ENCODE results near the gene HRCT1. TPM values are rescaled to one million over a fixed set of nuclear protein-coding genes. Genes with fewer than 3 reads are reported as not detected.

Gene HRCT1
- polyA plus RNA-seq, 1 donor from 2014 or later, result not detected

DNA sequence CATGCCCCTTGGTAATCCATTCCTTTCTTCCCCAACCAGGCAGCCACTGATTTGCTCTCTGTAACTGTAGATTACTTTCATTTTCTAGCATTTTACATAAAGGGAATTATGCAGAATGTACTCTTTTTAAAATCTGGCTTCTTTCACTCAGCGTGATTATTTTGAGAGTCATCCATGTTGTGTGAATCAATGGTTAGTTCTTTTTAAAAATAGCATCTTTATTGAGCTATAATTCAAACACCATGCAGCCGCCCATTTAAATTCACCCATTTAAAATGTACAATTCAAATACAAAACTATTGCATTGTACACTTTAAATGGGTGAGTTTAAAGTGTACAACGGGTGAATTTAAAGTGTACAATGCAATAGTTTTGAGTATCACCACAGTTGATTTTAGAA, 33.5 kb upstream of the HRCT1 start:
- H2AFZ ChIP-seq (ENCODE audit: low read depth, low read length), result no peak overlapping the region
- H3K4me3 ChIP-seq (ENCODE audit: low read length), result no peak overlapping the region
- no peaks in the 10 kb centered on the region for H4K20me1 ChIP-seq (ENCODE audit: insufficient read depth)
- no peaks in the 10 kb centered on the region for H3K9me2 ChIP-seq (ENCODE audit: insufficient read depth, low read length)
- no peaks in the 10 kb centered on the region for H3K36me3 ChIP-seq (ENCODE audit: insufficient read depth, low read length)
- H3K27ac ChIP-seq (ENCODE audit: low read length), result no peak overlapping the region
- no peaks in the 10 kb centered on the region for H3K9me3 ChIP-seq (ENCODE audit: low read length)
- H3K9ac ChIP-seq (ENCODE audit: low read length), result no peak overlapping the region
- no peak overlapping the region for H3K4me2 ChIP-seq (ENCODE audit: low read length)
- TF ChIP-seq, protein P1, sequence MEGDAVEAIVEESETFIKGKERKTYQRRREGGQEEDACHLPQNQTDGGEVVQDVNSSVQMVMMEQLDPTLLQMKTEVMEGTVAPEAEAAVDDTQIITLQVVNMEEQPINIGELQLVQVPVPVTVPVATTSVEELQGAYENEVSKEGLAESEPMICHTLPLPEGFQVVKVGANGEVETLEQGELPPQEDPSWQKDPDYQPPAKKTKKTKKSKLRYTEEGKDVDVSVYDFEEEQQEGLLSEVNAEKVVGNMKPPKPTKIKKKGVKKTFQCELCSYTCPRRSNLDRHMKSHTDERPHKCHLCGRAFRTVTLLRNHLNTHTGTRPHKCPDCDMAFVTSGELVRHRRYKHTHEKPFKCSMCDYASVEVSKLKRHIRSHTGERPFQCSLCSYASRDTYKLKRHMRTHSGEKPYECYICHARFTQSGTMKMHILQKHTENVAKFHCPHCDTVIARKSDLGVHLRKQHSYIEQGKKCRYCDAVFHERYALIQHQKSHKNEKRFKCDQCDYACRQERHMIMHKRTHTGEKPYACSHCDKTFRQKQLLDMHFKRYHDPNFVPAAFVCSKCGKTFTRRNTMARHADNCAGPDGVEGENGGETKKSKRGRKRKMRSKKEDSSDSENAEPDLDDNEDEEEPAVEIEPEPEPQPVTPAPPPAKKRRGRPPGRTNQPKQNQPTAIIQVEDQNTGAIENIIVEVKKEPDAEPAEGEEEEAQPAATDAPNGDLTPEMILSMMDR (IDR thresholded peaks at IDR 0.05; ENCODE audit: poor library complexity, severe bottlenecking), result no peak
- TF ChIP-seq RAD21 (conservative IDR thresholded peaks at IDR 0.05), result no peak
- no peak for TF ChIP-seq EP300 (conservative IDR thresholded peaks at IDR 0.05; ENCODE audit: poor library complexity, severe bottlenecking)
- no peaks in the 10 kb centered on the region for H3F3A ChIP-seq (ENCODE audit: insufficient read depth, low read length, poor library complexity, severe bottlenecking)
- no peaks in the 10 kb centered on the region for H3K79me2 ChIP-seq (replicated peaks; ENCODE audit: insufficient read depth, low read length)
- H3K27me3 ChIP-seq (ENCODE audit: insufficient read depth, low read depth, low read length), result no peaks in the 10 kb centered on the region

DNA sequence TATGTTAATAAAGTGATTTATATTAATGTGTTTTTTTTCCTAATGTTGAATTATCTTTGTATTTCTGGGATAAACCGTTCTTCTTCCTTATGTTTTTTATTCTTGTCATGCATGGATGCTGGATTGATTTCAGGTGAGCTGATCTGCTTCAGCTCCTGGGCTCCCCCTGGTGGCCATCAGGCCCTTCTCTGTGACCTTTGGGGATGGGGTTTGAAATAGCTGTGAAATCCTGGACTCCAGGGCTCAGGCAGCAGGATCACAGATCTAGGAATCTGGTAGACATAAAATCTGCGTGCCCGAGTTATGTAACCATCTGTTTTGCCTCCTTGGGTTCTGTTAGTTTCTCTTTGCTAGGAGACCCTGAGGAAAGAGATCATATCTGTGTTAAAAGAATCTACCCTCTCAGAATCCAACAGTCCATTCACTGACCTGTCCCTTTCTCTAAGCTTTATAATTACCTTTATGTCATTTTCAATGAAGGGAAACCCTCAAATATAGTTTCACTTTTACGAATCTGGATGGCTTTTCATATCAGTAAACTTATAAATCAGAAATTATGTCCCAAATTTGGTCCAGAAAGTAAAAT, 23.6 kb upstream of the HRCT1 start:
- H3K27ac ChIP-seq (ENCODE audit: low read length), result no peak overlapping the region
- H3K36me3 ChIP-seq (ENCODE audit: insufficient read depth, low read length), result no peaks in the 10 kb centered on the region
- H3K4me3 ChIP-seq (ENCODE audit: low read length), result no peak overlapping the region
- no peaks in the 10 kb centered on the region for H3K9me3 ChIP-seq (ENCODE audit: low read length)
- no peak overlapping the region for H2AFZ ChIP-seq (ENCODE audit: low read depth, low read length)
- no peaks in the 10 kb centered on the region for H3F3A ChIP-seq (ENCODE audit: insufficient read depth, low read length, poor library complexity, severe bottlenecking)
- H3K27me3 ChIP-seq (ENCODE audit: insufficient read depth, low read depth, low read length), result no peaks in the 10 kb centered on the region
- H3K9me2 ChIP-seq (ENCODE audit: insufficient read depth, low read length), result no peaks in the 10 kb centered on the region
- H3K9ac ChIP-seq (ENCODE audit: low read length), result no peak overlapping the region
- H3K4me2 ChIP-seq (ENCODE audit: low read length), result no peak overlapping the region
- TF ChIP-seq RAD21 (conservative IDR thresholded peaks at IDR 0.05) (peak; percentile 84), SMC3 (conservative IDR thresholded peaks at IDR 0.05; ENCODE audit: poor library complexity) (peak; percentile 95), POLR2AphosphoS5 (IDR thresholded peaks at IDR 0.05) (no peak)
- TF ChIP-seq, protein P1 (IDR thresholded peaks at IDR 0.05; ENCODE audit: poor library complexity, severe bottlenecking), result peak; percentile 89
- H3K79me2 ChIP-seq (replicated peaks; ENCODE audit: insufficient read depth, low read length), result no peaks in the 10 kb centered on the region
- H4K20me1 ChIP-seq (ENCODE audit: insufficient read depth), result no peaks in the 10 kb centered on the region

DNA sequence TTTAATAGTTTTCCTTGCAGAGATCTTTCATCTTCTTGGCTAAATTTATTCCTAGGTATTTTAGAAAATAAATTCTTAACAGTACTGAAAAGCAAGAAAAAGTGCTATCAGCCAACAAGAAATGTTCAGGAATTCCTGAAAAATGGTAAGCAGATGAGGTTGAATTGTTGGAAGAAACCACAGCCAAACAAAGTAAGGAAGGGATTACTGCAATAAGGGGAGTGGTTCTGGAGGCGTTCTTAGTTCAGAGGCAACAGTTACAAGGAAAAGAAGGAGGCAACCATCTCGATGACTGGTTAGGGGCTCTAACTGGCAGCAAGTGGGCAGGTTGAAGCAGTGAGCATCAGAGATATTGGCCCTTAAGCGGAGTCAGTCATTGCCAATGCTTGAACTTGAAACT, 23.0 kb upstream of the HRCT1 start:
- Histone ChIP-seq H4K20me1 (ENCODE audit: insufficient read depth) (no peaks in the 10 kb centered on the region), H3K36me3 (ENCODE audit: insufficient read depth, low read length) (no peaks in the 10 kb centered on the region), H3K27me3 (ENCODE audit: insufficient read depth, low read depth, low read length) (no peaks in the 10 kb centered on the region), H3K79me2 (replicated peaks; ENCODE audit: insufficient read depth, low read length) (no peaks in the 10 kb centered on the region), H3K4me2 (ENCODE audit: low read length) (no peak overlapping the region), H3K4me3 (ENCODE audit: low read length) (no peak overlapping the region), H3F3A (ENCODE audit: insufficient read depth, low read length, poor library complexity, severe bottlenecking) (no peaks in the 10 kb centered on the region), H3K9me2 (ENCODE audit: insufficient read depth, low read length) (no peaks in the 10 kb centered on the region), H3K9me3 (ENCODE audit: low read length) (no peaks in the 10 kb centered on the region), H3K27ac (ENCODE audit: low read length) (no peak overlapping the region), H3K9ac (ENCODE audit: low read length) (no peak overlapping the region), H2AFZ (ENCODE audit: low read depth, low read length) (no peak overlapping the region)
- TF ChIP-seq, protein P1 (IDR thresholded peaks at IDR 0.05; ENCODE audit: poor library complexity, severe bottlenecking), result no peak
- TF ChIP-seq MXI1 (conservative IDR thresholded peaks at IDR 0.05; ENCODE audit: poor library complexity, severe bottlenecking) (no peak), EZH2 (IDR thresholded peaks at IDR 0.05; ENCODE audit: borderline replicate concordance, insufficient read depth, low read length, poor library complexity, severe bottlenecking) (no peak), POLR2AphosphoS5 (IDR thresholded peaks at IDR 0.05) (no peak), EP300 (conservative IDR thresholded peaks at IDR 0.05; ENCODE audit: poor library complexity, severe bottlenecking) (no peak)
- TF ChIP-seq, protein P2, sequence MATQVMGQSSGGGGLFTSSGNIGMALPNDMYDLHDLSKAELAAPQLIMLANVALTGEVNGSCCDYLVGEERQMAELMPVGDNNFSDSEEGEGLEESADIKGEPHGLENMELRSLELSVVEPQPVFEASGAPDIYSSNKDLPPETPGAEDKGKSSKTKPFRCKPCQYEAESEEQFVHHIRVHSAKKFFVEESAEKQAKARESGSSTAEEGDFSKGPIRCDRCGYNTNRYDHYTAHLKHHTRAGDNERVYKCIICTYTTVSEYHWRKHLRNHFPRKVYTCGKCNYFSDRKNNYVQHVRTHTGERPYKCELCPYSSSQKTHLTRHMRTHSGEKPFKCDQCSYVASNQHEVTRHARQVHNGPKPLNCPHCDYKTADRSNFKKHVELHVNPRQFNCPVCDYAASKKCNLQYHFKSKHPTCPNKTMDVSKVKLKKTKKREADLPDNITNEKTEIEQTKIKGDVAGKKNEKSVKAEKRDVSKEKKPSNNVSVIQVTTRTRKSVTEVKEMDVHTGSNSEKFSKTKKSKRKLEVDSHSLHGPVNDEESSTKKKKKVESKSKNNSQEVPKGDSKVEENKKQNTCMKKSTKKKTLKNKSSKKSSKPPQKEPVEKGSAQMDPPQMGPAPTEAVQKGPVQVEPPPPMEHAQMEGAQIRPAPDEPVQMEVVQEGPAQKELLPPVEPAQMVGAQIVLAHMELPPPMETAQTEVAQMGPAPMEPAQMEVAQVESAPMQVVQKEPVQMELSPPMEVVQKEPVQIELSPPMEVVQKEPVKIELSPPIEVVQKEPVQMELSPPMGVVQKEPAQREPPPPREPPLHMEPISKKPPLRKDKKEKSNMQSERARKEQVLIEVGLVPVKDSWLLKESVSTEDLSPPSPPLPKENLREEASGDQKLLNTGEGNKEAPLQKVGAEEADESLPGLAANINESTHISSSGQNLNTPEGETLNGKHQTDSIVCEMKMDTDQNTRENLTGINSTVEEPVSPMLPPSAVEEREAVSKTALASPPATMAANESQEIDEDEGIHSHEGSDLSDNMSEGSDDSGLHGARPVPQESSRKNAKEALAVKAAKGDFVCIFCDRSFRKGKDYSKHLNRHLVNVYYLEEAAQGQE (IDR thresholded peaks at IDR 0.05; ENCODE audit: borderline replicate concordance), result no peak
